T-helper 2 cell treated with Interferon-gamma antibody and Interleukin-4, amounts not matched to agents 100 ng/mL and 5 ng/mL, for 36 hours (primary cell): ENCODE measurements around the gene CD6. TPM values are rescaled to one million over a fixed set of nuclear protein-coding genes. Genes with fewer than 3 reads are reported as not detected.

ENCODE experiments used
- intact Hi-C: fragments of 100-400 bp; cut with micrococcal nuclease; formaldehyde crosslinking; loops from one replicate; pipeline ENCODE4 v1.15.1; 2023
- total RNA-seq: library from RNA; stranded (reverse); gene quantifications from 2 replicates; pipeline ENCODE4 v1.2.3, GENCODE V29; 2022

The CD6 gene
- total RNA-seq, 1 donor from 2014 or later = 336 TPM

DNA sequence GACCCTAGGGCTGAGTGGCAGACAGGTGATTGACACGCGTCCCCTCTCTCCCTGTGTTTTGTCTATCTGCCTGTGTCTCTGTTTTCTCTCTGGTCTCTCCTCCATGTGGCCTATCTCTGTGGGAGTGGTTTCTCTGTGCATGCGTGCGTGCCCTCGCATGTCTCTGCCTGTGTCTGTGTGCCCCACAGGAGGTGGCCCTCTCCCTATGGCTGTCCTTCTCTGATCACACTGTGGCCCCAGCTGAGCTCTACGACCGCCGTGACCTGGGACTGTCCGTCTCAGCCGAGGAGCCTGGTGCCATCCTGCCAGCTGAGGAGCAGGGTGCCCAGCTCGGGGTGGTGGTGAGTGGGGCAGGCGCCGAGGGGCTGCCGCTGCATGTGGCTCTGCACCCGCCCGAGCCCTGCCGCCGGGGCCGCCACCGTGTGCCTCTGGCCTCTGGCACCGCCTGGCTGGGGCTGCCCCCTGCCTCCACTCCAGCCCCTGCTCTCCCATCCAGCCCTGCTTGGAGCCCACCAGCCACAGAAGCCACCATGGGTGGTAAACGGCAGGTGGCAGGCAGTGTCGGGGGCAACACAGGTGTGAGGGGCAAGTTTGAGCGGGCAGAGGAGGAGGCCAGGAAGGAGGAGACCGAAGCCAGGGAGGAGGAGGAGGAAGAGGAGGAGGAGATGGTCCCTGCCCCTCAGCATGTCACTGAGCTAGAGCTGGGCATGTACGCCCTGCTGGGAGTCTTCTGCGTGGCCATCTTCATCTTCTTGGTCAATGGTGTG is 35.6 kb upstream of the CD6 start:
- intact Hi-C loops = no loop called here

DNA sequence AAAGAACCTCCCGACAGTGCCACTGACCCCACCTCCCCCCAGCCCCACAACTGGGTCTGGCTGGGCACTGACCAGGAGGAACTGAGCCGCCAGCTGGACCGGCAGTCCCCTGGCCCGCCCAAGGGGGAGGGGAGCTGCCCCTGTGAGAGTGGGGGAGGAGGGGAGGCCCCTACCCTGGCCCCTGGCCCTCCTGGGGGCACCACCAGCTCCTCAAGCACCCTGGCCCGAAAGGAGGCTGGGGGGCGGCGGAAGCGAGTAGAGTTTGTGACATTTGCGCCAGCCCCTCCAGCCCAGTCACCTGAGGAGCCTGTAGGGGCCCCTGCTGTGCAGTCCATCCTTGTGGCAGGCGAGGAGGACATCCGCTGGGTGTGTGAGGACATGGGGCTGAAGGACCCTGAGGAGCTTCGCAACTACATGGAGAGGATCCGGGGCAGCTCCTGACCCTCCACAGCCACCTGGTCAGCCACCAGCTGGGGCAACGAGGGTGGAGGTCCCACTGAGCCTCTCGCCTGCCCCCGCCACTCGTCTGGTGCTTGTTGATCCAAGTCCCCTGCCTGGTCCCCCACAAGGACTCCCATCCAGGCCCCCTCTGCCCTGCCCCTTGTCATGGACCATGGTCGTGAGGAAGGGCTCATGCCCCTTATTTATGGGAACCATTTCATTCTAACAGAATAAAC is 34.9 kb upstream of the CD6 start:
- intact Hi-C loops = no loop called here

DNA sequence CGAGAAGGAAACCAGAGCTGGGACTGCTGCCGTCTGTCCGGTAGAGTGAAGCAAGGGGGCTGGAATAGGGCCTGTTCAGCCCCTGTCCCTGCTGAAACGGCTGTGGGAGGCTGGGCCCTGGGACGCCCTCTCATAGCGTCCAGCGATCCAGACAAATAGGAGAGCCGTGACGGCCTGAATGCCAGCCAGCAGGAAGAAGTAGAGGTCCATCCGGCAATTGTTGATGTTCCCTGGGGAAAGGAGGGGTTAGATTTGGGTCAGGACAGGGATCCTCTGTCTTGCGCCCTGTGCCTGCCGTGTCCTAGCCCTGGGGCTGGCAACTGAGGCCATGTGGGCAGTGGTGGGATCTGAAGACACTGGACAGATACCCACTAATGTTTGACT is 34.3 kb upstream of the CD6 start:
- intact Hi-C loops = no loop called here

DNA sequence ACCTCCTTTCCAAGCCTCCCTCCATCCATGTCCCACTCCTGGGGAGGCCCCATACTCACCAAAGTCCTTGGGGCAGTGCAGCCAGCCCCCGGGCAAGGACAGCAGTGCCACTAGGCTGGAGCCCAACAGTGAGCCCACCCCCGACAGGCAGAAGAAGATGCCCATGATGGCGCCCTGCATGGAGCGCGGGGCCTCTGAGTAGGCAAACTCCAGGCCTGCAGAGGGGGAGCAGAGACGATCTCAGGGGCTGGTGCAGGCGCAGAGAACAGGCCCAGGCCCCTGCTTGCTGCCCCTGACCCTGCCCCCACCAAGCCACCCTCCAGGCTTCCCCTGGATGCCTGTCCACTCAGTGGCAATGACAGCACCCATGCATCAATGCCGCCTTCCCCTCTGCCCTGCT is 33.7 kb upstream of the CD6 start:
- intact Hi-C loops = no loop called here

DNA sequence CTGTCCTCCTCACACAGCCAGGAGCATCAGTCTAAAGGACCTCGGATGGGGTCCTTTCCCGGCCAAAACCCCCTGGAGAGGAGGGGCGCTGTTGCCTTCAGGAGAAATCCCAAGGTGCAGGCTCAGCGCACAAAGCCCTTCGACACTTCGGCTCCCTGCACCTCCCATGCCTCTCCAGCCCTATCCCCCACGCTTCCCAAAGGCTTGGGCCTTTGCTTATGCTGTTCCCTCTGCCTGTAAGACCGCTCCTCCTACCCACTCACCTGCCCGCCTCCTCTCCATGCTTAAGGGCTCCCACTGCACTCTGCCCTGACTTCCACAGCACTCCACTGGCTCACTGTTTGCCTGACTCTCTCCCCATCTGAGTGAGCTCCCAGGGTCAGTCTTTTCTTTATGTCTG is 33.0 kb upstream of the CD6 start:
- intact Hi-C loops = no loop called here

DNA sequence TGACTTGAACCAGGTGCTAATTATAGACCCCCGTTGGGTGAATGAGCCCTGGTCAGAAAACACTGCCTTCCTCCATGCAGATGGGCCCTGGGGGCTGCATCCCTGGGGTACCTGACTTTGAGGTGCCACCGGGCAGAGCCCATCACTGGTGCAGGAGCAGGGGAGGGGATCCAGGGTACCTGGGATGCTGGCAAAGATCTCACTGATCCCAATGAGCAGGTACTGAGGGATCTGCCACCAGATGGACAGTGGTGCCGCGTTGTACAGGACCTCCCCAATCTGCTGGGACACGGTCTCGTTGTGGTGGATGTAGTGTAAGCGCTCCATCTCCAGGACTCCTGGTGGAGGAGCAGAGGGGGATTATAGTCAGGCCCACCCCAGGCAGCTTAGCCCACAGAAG is 32.2 kb upstream of the CD6 start:
- intact Hi-C loops = no loop called here

DNA sequence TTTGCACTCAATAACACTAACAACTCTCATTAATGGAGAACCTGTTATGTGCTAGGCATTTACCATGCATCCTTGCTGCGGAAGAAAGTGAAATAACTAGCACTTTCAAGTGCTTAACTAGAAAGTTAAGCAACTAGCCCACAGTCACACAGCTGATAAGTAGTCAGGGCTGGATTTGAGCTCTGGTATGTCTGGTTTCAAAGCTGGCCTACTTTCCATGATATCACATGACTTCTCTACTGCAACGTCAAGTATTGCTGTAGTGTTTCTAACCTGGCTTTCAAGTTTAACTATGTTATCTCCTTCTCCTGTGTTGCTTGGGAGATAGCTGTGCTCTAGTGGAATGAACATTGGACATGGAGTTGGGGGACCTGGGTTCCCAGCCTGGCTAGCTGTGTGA is 31.6 kb upstream of the CD6 start:
- intact Hi-C loops = no loop called here

DNA sequence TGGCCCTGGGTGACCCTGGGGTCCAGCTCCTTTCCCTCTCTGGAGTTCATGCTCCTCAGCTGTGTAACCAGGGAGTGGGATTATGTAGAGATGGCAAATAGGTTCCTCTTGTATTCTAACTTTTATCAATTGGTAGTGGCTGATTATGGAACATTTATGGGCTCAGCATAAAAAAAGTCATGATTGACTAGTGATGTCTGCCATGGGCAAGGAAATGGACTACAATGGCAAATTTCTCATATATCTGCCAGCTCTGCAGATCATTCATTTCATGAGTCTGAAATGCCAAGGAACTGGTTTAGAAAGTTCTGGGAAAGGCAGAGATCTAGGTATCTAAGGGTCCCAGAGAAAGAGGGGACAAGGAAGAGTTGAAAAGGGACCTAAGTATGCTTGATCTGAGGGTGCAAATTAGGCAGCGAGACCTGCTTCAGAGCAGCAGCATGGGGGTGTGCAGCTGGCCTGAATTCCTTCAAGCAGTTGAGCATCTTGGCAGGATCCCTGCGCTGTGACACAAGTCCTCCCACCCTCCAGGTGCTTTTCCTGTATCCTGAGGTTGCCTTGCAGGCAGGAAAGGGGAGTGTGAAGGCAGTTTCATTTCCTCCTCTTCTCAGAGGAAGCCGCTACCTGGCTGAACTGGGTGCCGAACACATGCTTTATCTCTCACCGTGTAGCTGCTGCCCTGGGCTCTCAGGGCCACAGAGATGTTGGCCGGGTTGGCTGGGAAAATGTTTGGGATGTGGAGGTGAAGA is 29.9 kb upstream of the CD6 start:
- intact Hi-C loops = no loop called here

DNA sequence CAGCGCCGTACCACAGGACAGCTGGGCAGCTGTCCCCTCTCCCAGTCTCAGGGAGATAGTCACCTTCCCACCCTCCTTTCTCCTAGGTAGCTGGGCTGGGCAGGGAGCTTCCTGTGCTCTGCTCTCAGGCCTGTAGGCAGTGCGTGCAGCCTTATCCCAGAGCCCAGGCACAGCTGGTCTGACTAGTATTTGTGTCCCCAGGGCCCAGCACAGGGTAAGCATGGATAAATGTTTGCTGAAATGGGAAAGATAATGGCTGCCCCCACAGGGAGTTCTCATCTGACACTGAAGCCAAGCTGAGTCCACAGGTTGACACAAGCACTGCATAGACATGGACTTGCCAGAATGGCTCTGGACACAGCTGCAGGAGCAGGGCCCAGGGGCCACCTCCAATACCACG is 29.3 kb upstream of the CD6 start:
- intact Hi-C loops = no loop called here

DNA sequence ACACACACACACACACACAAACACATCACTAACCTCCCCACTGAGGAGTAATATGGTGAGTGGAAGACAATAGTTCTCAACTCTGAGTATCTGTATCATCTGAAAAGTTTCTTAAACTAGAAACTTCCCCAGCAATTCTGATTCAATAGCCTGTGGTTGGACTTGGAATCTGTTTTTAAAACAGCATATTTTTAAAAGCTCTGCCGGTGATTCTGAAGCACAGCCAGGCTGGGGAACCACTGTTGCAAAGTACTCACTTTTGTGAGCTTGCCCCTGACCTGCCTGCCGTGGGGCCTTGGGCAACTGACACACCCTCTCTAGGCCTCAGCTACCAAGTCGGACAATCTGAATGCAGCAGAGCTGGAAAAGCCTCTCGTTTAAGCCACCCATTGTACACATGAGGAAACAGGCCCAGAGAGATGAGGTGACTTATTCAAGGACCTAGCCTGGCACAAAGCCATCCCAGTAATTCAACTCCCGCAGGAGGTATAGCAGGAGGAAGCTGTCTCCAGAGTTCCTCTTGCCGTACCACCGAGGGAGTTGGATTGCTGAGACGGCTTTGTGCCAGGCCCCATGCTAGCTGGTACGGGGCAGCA is 28.4 kb upstream of the CD6 start:
- intact Hi-C loops = no loop called here

DNA sequence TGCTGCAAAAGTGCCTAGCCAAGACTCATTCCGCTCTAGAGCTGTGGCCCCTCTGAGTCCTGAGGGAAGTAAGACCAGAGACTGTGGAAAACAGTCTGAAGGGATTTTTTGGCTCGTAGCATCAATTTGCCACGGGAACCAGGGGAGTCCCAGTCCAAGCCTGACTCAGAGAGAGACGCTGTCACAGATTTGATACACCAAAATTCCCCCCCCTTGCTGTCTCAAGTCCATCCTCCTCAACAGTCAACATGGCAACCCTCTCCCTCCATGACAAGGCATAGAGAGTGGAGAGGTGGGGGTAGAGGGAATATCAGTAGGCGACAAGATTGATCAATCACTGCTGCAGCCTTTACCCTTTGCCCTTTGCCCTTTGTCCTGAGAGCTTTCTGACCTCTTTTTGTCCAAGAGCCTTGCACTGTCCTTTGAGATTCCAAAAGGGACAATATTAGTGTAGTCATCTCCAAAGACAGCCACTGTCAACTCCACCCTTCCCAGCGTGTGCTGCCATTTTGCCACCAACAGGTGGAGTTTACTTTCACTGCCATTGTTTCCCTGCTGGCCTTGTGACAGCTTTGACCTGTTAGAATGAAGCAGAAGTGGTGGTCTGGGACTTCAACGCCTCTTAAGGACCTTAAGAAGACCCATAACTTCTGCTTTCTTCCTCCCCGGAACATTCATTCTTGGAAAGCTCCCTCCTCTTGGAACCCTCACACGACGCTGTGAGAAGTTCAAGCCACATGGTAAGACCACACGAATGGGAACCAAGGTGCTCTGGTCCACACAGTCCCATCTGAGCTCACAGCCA is 26.8 kb upstream of the CD6 start:
- intact Hi-C loops = no loop called here

DNA sequence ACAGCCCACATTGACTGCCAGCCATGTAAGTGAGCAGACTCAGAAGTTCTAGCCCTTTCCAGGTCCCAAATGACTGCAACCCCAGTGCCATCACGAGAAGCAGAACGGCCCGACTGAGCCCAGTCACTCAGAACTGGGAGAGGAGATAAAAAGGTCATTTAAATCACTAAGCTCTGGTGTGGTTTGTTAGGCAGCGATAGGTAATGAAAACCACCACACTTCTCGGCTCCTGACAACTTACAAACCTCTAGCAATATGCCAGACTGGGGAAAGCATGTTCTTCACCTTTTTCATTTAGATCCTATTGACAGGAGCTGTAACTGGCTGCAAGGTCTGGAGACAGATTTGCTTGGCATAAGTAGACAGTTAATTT is 26.2 kb upstream of the CD6 start:
- intact Hi-C loops = no loop called here

DNA sequence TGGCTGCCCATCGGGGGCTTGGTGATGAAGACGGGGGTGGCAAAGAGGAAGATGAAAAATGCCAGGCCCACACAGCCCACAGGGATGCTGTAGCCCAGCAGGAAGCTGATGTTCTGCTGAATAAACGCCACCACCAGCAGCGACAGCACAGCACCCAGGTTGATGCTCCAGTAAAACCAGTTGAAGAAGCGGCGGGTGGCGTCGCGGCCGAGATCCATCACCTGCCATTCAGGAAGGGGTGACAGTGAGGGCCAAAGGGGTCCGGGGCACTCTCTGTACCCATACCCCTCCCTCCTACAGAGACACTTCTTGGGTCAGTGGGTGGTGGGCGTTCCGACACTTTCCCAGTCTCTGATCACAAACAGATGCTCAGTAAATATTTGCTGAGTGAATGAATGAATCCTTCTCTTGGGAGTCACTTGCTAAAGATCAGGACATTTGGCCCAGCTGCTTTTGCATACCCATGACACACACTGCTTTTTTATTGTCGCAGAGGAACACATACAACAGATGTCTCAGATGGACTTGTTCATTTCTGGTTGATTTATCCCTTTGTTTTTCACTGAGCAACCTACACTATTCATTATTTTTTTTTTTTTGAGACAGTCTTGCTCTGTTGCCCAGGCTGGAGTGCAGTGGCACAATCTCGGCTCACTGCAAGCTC is 24.7 kb upstream of the CD6 start:
- intact Hi-C loops = no loop called here

DNA sequence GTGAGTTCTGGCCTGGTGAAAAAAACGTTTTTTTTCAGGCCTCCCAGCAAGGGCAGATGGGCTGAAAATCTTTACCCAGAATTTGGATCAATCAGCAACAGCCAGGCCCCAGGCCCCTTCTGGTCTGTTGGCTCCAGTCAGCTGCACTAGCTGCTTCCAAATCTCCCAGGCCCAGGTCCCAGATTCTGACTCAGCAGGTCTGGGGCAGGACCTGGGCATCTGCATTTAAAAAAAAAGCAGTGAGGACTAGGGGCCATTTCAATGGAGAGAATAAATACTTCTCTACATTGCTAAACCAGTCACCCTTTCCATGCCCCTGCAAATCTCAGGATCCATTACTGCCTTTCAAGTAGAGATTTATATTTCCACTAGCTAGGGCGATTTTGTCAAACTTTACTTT is 23.8 kb upstream of the CD6 start:
- intact Hi-C loops = no loop called here

DNA sequence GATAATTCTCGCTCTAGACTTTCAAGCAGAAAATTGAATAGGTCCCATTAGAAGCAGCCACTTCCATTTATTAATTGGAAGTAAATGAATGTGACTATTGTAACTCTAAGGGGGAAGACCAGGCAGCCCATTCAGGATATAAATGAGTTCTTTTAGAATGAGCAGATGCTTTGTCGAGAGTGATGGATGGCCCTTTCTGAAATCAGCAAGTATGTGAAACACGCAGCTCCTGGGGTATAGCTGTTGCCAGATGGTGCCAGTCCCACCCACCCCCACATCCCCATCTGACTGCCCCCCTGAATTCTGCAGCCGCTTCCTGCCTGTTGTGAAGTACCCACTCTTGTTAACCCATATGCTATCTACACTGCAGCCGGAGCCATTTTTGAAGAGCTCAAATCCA is 23.2 kb upstream of the CD6 start:
- intact Hi-C loops = no loop called here

DNA sequence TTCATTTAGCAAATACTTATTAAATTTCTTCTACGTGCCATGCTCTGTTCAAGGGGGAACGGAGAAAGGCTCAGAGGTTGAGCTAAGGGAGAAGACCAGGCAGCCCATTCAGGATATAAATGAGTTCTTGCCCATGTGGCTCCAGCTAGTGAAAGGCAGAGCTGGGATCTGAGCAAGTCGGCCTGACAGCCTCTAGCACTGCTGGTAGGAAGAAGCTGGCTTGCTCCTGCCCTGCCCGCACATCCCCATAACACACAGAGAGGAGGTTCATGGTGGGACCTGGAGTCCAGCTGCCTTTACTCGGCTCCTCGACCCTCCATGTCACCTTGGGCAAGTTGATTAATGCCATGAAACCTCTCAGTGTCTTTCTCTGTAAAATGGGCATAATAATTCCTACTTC is 21.5 kb upstream of the CD6 start:
- intact Hi-C loops = no loop called here

DNA sequence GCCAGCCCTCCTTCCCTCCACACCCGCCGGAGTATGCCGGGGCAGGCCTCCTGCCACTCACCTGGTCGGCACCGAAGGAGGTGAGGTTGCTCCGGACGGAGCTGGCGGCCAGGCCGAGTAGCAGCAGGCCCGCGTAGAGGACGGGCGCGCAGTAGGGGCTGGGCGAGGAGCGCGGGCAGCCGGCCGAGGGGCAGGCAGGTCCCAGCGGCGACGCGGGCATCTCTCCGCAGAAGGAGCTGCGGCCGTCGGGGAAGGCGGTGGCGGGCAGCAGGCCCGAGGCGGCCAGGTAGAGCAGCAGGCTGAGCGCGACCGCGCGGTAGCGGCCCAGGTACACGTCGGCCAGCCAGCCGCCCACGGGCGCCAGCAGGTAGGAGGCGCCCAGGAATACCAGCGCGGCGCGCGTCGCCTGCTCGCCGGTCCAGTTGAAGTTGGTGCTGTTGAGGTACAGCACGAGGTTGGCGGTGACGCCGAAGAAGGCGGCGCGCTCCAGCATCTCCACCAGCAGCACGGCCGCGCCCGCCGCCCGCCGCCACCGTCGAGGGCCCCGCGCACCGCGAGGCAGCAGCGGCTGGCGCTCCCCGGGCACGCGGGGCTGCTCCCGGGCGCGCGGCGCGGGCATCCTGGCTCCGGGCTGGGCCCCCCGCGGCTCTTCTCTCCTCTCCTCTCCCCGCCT is 20.4 kb upstream of the CD6 start:
- intact Hi-C loops = no loop called here

DNA sequence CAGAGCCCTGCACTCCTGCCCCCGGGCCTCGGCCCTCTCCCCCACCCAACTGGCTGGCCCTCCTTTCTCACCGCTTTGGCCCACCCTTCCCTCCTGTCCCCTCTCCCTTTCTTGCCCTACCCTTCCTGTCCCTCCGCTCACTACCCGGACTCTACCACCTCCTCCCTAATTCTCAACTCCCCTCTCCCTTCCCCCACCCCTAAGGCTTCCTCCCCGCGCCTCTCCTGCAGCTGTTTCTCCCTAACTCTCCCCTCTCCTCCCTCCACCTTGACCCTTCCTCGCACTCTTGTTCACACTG is 19.9 kb upstream of the CD6 start:
- intact Hi-C loops = no loop called here

DNA sequence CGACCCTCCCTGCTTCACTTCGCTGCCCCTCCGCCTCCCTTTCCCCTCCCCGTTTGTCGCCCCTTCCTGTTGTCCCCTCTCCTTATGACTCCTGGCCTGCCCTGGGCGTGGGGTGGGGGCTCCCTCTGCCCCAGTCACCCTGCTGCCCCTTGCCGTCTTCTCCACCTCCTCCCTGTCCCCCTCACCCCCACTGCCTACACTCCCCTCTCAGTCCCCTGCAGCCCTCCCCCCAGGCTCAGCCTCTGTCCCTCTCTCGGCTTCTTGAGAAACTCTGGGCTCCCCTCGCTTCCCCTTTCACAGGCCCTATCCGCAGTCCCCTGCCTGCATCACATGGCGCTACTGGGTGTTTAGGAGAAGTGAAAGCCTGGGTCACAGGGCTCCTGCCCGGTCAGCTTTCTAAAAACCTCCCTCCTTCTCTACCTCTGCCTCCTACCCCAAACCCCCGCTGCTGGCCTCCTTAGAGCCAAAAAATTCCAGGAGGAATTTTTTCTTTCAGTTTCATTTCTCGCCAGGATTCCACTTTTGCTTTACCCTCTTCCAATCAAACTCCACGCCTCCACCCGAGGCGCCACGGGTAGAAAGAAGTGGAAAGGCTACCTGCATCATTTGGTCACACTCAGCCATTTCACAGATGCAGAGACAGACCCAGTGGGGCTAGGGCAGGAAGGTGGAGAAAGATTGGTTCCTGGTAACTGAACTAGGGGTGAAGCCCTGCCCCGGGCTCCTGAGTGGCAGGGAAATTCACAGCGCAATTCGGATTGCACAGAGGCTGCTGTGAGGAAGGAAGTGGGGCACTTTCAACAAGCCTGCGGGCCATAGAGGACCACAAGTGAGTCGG is 19.4 kb upstream of the CD6 start, which contains the start of gene SLC15A3:
TSS of gene SLC15A3 (minus strand) at position 273 of the 838 bp plus-strand sequence. CDS start 625 bp downstream, outside the sequence.
- intact Hi-C loops = no loop called here
